Osteocyte (in vitro differentiated cells): ENCODE results near the gene EPC1. TPM values are rescaled to one million over a fixed set of nuclear protein-coding genes. Genes with fewer than 3 reads are reported as not detected.

ENCODE experiments used
- DNase-seq: peaks from one replicate; pipeline ENCODE4 v3.0.0; 2021; ENCODE audit warnings: mixed read lengths; ENCODE audit not compliant: unreplicated experiment; ENCODE audit errors: extremely low spot score
- H3K27ac Mint-ChIP-seq: one replicate; pipeline ENCODE4 v1.8.0; 2021; ENCODE audit warnings: mild to moderate bottlenecking, mixed read lengths; ENCODE audit not compliant: unreplicated experiment
- H3K27me3 Mint-ChIP-seq: one replicate; pipeline ENCODE4 v1.8.0; 2021; ENCODE audit warnings: mixed read lengths; ENCODE audit not compliant: unreplicated experiment
- H3K36me3 Mint-ChIP-seq: one replicate; pipeline ENCODE4 v1.8.0; 2021; ENCODE audit warnings: mixed read lengths; ENCODE audit not compliant: unreplicated experiment
- H3K4me1 Mint-ChIP-seq: one replicate; pipeline ENCODE4 v1.8.0; 2021; ENCODE audit warnings: mixed read lengths; ENCODE audit not compliant: unreplicated experiment
- H3K4me3 Mint-ChIP-seq: one replicate; pipeline ENCODE4 v1.8.0; 2021; ENCODE audit warnings: mild to moderate bottlenecking, moderate library complexity, mixed read lengths; ENCODE audit not compliant: unreplicated experiment
- H3K9me3 Mint-ChIP-seq: one replicate; pipeline ENCODE4 v1.8.0; 2021; ENCODE audit warnings: mixed read lengths; ENCODE audit not compliant: unreplicated experiment
- CTCF ChIP-seq: fragments of 200-600 bp; sonication (generic); IDR thresholded peaks from 2 replicates; pipeline ENCODE4 v1.5.0; 2021; ENCODE audit warnings: antibody characterized with exemption, mild to moderate bottlenecking, moderate library complexity
- total RNA-seq: library from RNA; stranded (reverse); gene quantifications from 2 replicates; pipeline ENCODE4 v1.2.1, GENCODE V29; 2021

Gene EPC1
- total RNA-seq, 1 donor from 2014 or later = 35.5 TPM

GRCh38 chr10:32337350-32337749 lies 9.6 kb downstream of the EPC1 start:
- Mint-ChIP-seq H3K36me3 (peaks cover 11% of the 10 kb centered on the region), H3K4me1 (peaks cover 48% of the 10 kb centered on the region), H3K27ac (no peak overlapping the region), H3K9me3 (no peaks in the 10 kb centered on the region), H3K4me3 (no peak overlapping the region), H3K27me3 (no peaks in the 10 kb centered on the region)
- no peak for DNase-seq
- no peak for TF ChIP-seq CTCF

GRCh38 chr10:32333849-32334248 lies 13.1 kb downstream of the EPC1 start:
- H3K27me3 Mint-ChIP-seq = no peaks in the 10 kb centered on the region
- no peaks in the 10 kb centered on the region for H3K9me3 Mint-ChIP-seq
- peaks cover 11% of the 10 kb centered on the region for H3K36me3 Mint-ChIP-seq
- H3K4me1 Mint-ChIP-seq = peaks cover 54% of the 10 kb centered on the region
- H3K27ac Mint-ChIP-seq = no peak overlapping the region
- no peak overlapping the region for H3K4me3 Mint-ChIP-seq
- DNase-seq = no peak
- no peak for TF ChIP-seq CTCF

GRCh38 chr10:32332299-32332750 lies 14.6 kb downstream of the EPC1 start:
- no peak overlapping the region for H3K27ac Mint-ChIP-seq
- peaks cover 51% of the 10 kb centered on the region for H3K4me1 Mint-ChIP-seq
- no peak for TF ChIP-seq CTCF
- peaks cover 13% of the 10 kb centered on the region for H3K36me3 Mint-ChIP-seq
- no peak for DNase-seq
- H3K27me3 Mint-ChIP-seq = no peaks in the 10 kb centered on the region
- no peaks in the 10 kb centered on the region for H3K9me3 Mint-ChIP-seq
- no peak overlapping the region for H3K4me3 Mint-ChIP-seq

GRCh38 chr10:32331606-32332005 lies 15.4 kb downstream of the EPC1 start:
- Mint-ChIP-seq H3K27ac (no peak overlapping the region), H3K4me3 (no peak overlapping the region), H3K27me3 (no peaks in the 10 kb centered on the region), H3K36me3 (peaks cover 13% of the 10 kb centered on the region), H3K4me1 (peaks cover 56% of the 10 kb centered on the region), H3K9me3 (no peaks in the 10 kb centered on the region)
- no peak for DNase-seq
- no peak for TF ChIP-seq CTCF

- H3K4me3 Mint-ChIP-seq = no peak overlapping the region
- no peaks in the 10 kb centered on the region for H3K9me3 Mint-ChIP-seq
- no peak for TF ChIP-seq CTCF
- no peak for DNase-seq
- peaks cover 60% of the 10 kb centered on the region for H3K4me1 Mint-ChIP-seq
- H3K27me3 Mint-ChIP-seq = no peaks in the 10 kb centered on the region
- no peak overlapping the region for H3K27ac Mint-ChIP-seq
- peaks cover 7% of the 10 kb centered on the region for H3K36me3 Mint-ChIP-seq
Measured at GRCh38 chr10:32330214-32330613, 16.7 kb downstream of the EPC1 start.
